C4-2B (cell line): ENCODE results near the gene BNC2.

Experiments
- ZFX ChIP-seq: fragments of 450-650 bp; IDR thresholded peaks from 2 replicates; pipeline ENCODE4 v1.6.1; 2017
- TF ChIP-seq, protein P1 (sequence below): fragments of 450-650 bp; conservative IDR thresholded peaks from 2 replicates; pipeline ENCODE4 v1.5.1; 2017; ENCODE audit warnings: mild to moderate bottlenecking

DNA sequence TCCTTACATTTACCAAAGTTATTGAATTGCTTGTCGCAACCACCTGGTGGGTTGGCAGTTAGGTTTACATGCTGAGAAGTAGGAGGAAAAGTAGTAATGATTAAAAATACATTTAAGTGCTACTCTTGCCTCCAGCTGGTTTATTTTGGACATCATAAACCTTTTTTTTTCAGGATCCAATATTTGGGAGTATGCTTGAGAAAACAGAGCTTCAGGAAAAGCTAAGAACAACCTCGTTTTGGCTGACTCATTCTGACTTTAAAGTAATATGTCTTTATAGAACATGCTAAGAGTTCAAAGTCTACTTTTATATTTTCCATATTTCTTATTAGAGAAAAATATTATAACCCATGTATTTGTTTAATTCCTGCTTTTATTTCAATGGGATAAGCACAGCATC, 41.7 kb upstream of the BNC2 start:
- TF ChIP-seq, protein P1, sequence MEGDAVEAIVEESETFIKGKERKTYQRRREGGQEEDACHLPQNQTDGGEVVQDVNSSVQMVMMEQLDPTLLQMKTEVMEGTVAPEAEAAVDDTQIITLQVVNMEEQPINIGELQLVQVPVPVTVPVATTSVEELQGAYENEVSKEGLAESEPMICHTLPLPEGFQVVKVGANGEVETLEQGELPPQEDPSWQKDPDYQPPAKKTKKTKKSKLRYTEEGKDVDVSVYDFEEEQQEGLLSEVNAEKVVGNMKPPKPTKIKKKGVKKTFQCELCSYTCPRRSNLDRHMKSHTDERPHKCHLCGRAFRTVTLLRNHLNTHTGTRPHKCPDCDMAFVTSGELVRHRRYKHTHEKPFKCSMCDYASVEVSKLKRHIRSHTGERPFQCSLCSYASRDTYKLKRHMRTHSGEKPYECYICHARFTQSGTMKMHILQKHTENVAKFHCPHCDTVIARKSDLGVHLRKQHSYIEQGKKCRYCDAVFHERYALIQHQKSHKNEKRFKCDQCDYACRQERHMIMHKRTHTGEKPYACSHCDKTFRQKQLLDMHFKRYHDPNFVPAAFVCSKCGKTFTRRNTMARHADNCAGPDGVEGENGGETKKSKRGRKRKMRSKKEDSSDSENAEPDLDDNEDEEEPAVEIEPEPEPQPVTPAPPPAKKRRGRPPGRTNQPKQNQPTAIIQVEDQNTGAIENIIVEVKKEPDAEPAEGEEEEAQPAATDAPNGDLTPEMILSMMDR = no peak
- TF ChIP-seq ZFX = no peak
